Liver (tissue), 3 donors: ENCODE measurements around the gene TNXB.

ENCODE experiments used
- CTCF ChIP-seq: fragments of 150-350 bp; IDR thresholded peaks from 2 replicates; pipeline ENCODE4 v1.5.1; 2017; ENCODE audit warnings: improper control_type of control experiment, low read depth, low read length; ENCODE audit not compliant: missing input control
- GABPA ChIP-seq, 2 donors: IDR thresholded peaks in 1 of 2; conservative IDR thresholded peaks in 1 of 2; 2 replicates each; pipeline ENCODE4 v1.6.1; 2016; ENCODE audit warnings: antibody characterized with exemption in 2 of 2, mild to moderate bottlenecking in 1 of 2, moderate library complexity in 1 of 2
- MAX ChIP-seq: IDR thresholded peaks from 2 replicates; pipeline ENCODE4 v1.6.1; 2016; ENCODE audit warnings: antibody characterized with exemption
- REST ChIP-seq: IDR thresholded peaks from 2 replicates; pipeline ENCODE4 v1.6.1; 2016; ENCODE audit warnings: antibody characterized with exemption, mild to moderate bottlenecking
- RXRA ChIP-seq, 2 donors: IDR thresholded peaks; 2 replicates each; pipeline ENCODE4 v1.6.1; 2017 to 2018; ENCODE audit warnings: antibody characterized with exemption in 2 of 2, mild to moderate bottlenecking in 1 of 2
- donor health status: healthy.
- donor health status: healthy.

DNA sequence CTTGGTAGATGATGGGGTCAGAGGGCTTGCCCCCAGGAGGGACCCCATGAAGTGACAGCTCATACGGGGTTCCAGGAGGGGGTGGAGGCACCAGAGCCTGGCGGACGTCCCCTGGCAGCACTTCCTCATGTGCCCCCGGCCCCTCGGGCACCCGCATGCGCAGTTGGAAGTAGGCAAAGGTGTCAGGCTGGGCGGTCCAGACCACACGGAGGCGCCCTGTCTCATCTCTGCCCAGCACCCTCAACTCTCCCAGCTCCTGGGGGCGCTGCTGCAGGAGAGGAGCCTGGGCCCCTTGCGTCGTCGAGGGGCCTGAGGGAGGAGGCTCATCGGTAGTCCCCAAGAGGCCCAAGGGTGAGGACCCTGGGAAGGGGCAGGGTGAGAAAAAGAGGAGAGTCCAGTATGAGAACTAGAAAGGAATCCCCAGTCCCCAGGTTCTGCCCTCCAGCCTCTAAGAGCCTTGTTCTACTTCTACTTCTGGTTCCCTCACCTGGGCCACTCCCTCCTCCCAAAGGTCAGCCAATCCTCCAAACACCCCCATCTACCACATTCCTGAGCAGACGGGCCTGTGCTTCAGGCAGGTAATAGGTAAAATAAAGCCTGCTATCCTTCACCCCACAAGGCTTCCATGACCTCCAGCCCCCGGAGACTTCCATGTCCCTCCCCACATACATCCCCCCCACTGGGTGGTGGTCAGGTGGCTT, 23.2 kb downstream of the TNXB start:
- TF ChIP-seq RXRA (IDR thresholded peaks at IDR 0.05), result no peak
- TF ChIP-seq CTCF, result no peak
- TF ChIP-seq REST, result no peak
- no peak for TF ChIP-seq GABPA (IDR thresholded peaks at IDR 0.05 in 1 of 2, conservative IDR thresholded peaks at IDR 0.05 in 1 of 2)
- TF ChIP-seq MAX, result no peak
